Right atrium auricular region (tissue), 2 donors: Measurements from ENCODE around the gene UBE3C. TPM values are rescaled to one million over a fixed set of nuclear protein-coding genes. Genes with fewer than 3 reads are reported as not detected.

Experiments used
- DNase-seq: peaks from one replicate; pipeline ENCODE4 v3.0.0-alpha.2; 2019; ENCODE audit warnings: low spot score
- H3K27ac ChIP-seq, 2 donors: fragments of 200-600 bp; sonication (generic); 1 replicate in 1 of 2; 2 replicates in 1 of 2; pipeline ENCODE4 v1.5.1; 2016 to 2019
- H3K27me3 ChIP-seq, 2 donors: fragments of 200-600 bp; sonication (generic); one replicate each; pipeline versions ENCODE4 v1.5.1 to v1.6.0; 2017 to 2019
- H3K36me3 ChIP-seq: fragments of 200-600 bp; sonication (generic); one replicate; pipeline ENCODE4 v1.5.1; 2016
- H3K4me1 ChIP-seq, 2 donors: fragments of 200-600 bp; sonication (generic); one replicate each; pipeline versions ENCODE4 v1.5.1 to v1.6.0; 2017 to 2019
- H3K4me3 ChIP-seq, 2 donors: fragments of 200-600 bp; sonication (generic); 1 replicate in 1 of 2; 2 replicates in 1 of 2; pipeline ENCODE4 v1.5.1; 2017 to 2019; ENCODE audit warnings: mild to moderate bottlenecking in 1 of 2, moderate library complexity in 1 of 2
- H3K9me3 ChIP-seq, 2 donors: fragments of 200-600 bp; sonication (generic); one replicate each; pipeline ENCODE4 v1.5.1; 2019
- CTCF ChIP-seq, 2 donors: fragments of 200-600 bp; sonication (generic); IDR thresholded peaks; one replicate each; pipeline ENCODE4 v1.5.1; 2019; ENCODE audit warnings: antibody characterized with exemption in 2 of 2
- total RNA-seq, 2 donors: library from RNA; depleted of rRNA; stranded (reverse); fragments of >200 nt; gene quantifications; one replicate each; pipeline ENCODE4 v1.1.0, GENCODE V29; 2016

The UBE3C gene
- total RNA-seq, 2 donors from 2014 or later, result 53.3 to 60.8 TPM

- no peaks in the 10 kb centered on the region for H3K9me3 ChIP-seq
- TF ChIP-seq CTCF (IDR thresholded peaks at IDR 0.05), result no peak
- no peaks in the 10 kb centered on the region for H3K27me3 ChIP-seq
- H3K4me1 ChIP-seq, result no peaks in the 10 kb centered on the region
- DNase-seq, result no peak
- H3K36me3 ChIP-seq, result no peaks in the 10 kb centered on the region
- H3K4me3 ChIP-seq, result no peak overlapping the region
- no peak overlapping the region for H3K27ac ChIP-seq
These were observed 152.8 kb downstream of the UBE3C start for GRCh38 chr7:157291404-157292080.

DNA sequence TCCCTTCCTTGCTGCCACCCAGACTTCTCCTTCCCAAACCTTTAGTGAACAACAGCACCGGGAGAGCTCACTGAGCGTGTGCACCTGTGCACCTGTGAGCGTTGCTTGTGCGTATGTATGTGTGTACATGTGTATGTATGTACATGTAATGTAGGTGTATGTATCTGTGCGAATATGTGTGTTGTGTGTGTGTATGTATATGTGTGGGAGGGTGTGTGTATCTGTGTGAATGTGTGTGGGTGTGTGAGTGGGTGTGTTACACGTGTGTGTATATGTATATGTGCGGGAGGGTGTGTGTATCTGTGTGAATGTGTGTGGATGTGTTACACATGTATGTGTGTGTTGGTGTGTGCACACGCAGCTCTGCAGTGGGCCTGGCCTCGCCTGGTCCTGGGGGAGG, 153.5 kb downstream of the UBE3C start:
- no peak for DNase-seq
- no peaks in the 10 kb centered on the region for H3K4me1 ChIP-seq
- no peaks in the 10 kb centered on the region for H3K27me3 ChIP-seq
- no peak overlapping the region for H3K4me3 ChIP-seq
- TF ChIP-seq CTCF (IDR thresholded peaks at IDR 0.05), result no peak
- H3K9me3 ChIP-seq, result no peaks in the 10 kb centered on the region
- no peaks in the 10 kb centered on the region for H3K36me3 ChIP-seq
- no peak overlapping the region for H3K27ac ChIP-seq

GRCh38 chr7:157292770-157293412, 154.2 kb downstream of the UBE3C start:
- H3K27ac ChIP-seq, result no peak overlapping the region
- no peaks in the 10 kb centered on the region for H3K36me3 ChIP-seq
- H3K9me3 ChIP-seq, result no peaks in the 10 kb centered on the region
- H3K4me3 ChIP-seq, result no peak overlapping the region
- no peak for TF ChIP-seq CTCF (IDR thresholded peaks at IDR 0.05)
- H3K27me3 ChIP-seq, result no peaks in the 10 kb centered on the region
- DNase-seq, result no peak
- H3K4me1 ChIP-seq, result no peaks in the 10 kb centered on the region

- H3K27me3 ChIP-seq, result no peaks in the 10 kb centered on the region
- no peak overlapping the region for H3K4me3 ChIP-seq
- no peak overlapping the region for H3K27ac ChIP-seq
- H3K9me3 ChIP-seq, result no peaks in the 10 kb centered on the region
- no peak for DNase-seq
- no peaks in the 10 kb centered on the region for H3K4me1 ChIP-seq
- no peak for TF ChIP-seq CTCF (IDR thresholded peaks at IDR 0.05)
- no peaks in the 10 kb centered on the region for H3K36me3 ChIP-seq
These were observed 154.7 kb downstream of the UBE3C start for GRCh38 chr7:157293413-157293788.

- no peak overlapping the region for H3K4me3 ChIP-seq
- no peak for TF ChIP-seq CTCF (IDR thresholded peaks at IDR 0.05)
- H3K27ac ChIP-seq, result no peak overlapping the region
- no peaks in the 10 kb centered on the region for H3K36me3 ChIP-seq
- no peak for DNase-seq
- no peaks in the 10 kb centered on the region for H3K27me3 ChIP-seq
- H3K4me1 ChIP-seq, result no peaks in the 10 kb centered on the region
- no peaks in the 10 kb centered on the region for H3K9me3 ChIP-seq
These were observed 156.0 kb downstream of the UBE3C start for GRCh38 chr7:157294773-157295172.

- Histone ChIP-seq H3K36me3 (no peaks in the 10 kb centered on the region), H3K27me3 (no peaks in the 10 kb centered on the region), H3K4me1 (no peaks in the 10 kb centered on the region), H3K4me3 (no peak overlapping the region), H3K9me3 (no peaks in the 10 kb centered on the region), H3K27ac (no peak overlapping the region)
- no peak for TF ChIP-seq CTCF (IDR thresholded peaks at IDR 0.05)
- DNase-seq, result no peak
These were observed 156.6 kb downstream of the UBE3C start for GRCh38 chr7:157295338-157295737.
